Measurements from ENCODE around the gene ATP6V1E1. TPM values are rescaled to one million over a fixed set of nuclear protein-coding genes. Genes with fewer than 3 reads are reported as not detected.

The ATP6V1E1 gene
- total and polyA plus RNA-seq, 9 of the 15 experiments (the other 6 are each of a cell fraction or from before 2014, with no cell fraction given), result 122 to 249 (median 179) TPM

DNA sequence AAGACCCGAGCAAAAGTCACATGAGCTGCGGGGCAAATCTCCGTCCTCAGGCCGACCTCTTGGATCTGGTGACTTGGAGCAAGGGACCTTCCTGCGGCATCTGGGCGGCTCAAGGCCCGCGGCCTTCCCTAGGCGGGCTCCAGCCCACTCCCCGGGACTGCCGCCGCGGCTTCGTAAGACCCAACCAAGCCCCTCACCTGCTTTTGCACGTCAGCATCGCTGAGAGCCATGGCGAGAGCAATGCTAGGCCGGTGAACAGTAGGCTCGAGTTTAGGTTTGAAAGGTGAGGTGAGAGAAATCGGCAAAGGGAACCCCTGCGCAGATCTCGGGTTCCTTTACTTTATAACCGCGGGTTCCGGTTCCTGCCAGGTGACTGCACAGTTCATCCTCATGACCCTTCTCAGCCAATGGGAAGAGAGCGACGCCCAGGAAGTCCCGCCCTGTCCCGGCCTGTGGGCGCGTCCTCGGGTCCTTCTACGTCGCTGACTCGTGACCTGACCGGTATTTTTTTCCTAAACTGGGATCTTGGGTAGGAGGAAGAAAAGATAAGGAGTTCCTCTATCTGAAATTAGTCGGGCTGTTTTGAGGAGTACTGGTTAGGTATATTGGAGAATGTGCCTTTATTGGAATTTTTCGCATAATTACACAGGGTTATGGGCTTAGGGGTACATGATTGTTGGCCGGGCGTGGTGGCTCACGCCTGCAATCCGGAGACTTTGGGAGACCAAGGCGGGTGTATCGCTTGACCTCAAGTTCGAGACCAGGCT lies at the start of gene ATP6V1E1 (continued):
- TF ChIP-seq SMAD3 (CRISPR knock-in tag; conservative IDR thresholded peaks at IDR 0.05) (peak; percentile 10; the same call in 1 of the 2 replicates), ZNF133 (CRISPR knock-in tag; IDR thresholded peaks at IDR 0.05) (no peak), L3MBTL2 (IDR thresholded peaks at IDR 0.05) (peak; percentile 64), PML (IDR thresholded peaks at IDR 0.05; ENCODE audit: low read length) (peak; percentile 47; the same call in 1 of the 2 replicates), ZNF24 (IDR thresholded peaks at IDR 0.05) (no peak), ZNF830 (CRISPR knock-in tag; IDR thresholded peaks at IDR 0.05) (no peak), NR3C1 (CRISPR knock-in tag; IDR thresholded peaks at IDR 0.05) (no peak), BHLHE40 (IDR thresholded peaks at IDR 0.05; ENCODE audit: low read length) (peak; percentile 88), KDM2B (CRISPR knock-in tag; IDR thresholded peaks at IDR 0.05) (no peak), TOE1 (IDR thresholded peaks at IDR 0.05; ENCODE audit: borderline replicate concordance) (peak; percentile 92; the same call in 1 of the 2 replicates), TOE1 (CRISPR knock-in tag; IDR thresholded peaks at IDR 0.05; ENCODE audit: borderline replicate concordance, low read depth) (no peak), EWSR1 (IDR thresholded peaks at IDR 0.05; ENCODE audit: borderline replicate concordance, low read depth, partially characterized antibody) (no peak), FOXA3 (CRISPR knock-in tag; conservative IDR thresholded peaks at IDR 0.05 in 1 of 2, IDR thresholded peaks at IDR 0.05 in 1 of 2) (no peak)
- TF ChIP-seq, protein P1, sequence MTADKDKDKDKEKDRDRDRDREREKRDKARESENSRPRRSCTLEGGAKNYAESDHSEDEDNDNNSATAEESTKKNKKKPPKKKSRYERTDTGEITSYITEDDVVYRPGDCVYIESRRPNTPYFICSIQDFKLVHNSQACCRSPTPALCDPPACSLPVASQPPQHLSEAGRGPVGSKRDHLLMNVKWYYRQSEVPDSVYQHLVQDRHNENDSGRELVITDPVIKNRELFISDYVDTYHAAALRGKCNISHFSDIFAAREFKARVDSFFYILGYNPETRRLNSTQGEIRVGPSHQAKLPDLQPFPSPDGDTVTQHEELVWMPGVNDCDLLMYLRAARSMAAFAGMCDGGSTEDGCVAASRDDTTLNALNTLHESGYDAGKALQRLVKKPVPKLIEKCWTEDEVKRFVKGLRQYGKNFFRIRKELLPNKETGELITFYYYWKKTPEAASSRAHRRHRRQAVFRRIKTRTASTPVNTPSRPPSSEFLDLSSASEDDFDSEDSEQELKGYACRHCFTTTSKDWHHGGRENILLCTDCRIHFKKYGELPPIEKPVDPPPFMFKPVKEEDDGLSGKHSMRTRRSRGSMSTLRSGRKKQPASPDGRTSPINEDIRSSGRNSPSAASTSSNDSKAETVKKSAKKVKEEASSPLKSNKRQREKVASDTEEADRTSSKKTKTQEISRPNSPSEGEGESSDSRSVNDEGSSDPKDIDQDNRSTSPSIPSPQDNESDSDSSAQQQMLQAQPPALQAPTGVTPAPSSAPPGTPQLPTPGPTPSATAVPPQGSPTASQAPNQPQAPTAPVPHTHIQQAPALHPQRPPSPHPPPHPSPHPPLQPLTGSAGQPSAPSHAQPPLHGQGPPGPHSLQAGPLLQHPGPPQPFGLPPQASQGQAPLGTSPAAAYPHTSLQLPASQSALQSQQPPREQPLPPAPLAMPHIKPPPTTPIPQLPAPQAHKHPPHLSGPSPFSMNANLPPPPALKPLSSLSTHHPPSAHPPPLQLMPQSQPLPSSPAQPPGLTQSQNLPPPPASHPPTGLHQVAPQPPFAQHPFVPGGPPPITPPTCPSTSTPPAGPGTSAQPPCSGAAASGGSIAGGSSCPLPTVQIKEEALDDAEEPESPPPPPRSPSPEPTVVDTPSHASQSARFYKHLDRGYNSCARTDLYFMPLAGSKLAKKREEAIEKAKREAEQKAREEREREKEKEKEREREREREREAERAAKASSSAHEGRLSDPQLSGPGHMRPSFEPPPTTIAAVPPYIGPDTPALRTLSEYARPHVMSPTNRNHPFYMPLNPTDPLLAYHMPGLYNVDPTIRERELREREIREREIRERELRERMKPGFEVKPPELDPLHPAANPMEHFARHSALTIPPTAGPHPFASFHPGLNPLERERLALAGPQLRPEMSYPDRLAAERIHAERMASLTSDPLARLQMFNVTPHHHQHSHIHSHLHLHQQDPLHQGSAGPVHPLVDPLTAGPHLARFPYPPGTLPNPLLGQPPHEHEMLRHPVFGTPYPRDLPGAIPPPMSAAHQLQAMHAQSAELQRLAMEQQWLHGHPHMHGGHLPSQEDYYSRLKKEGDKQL (CRISPR knock-in tag; IDR thresholded peaks at IDR 0.05; ENCODE audit: borderline replicate concordance), result no peak
- TF ChIP-seq, protein P2, sequence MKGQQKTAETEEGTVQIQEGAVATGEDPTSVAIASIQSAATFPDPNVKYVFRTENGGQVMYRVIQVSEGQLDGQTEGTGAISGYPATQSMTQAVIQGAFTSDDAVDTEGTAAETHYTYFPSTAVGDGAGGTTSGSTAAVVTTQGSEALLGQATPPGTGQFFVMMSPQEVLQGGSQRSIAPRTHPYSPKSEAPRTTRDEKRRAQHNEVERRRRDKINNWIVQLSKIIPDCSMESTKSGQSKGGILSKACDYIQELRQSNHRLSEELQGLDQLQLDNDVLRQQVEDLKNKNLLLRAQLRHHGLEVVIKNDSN (CRISPR knock-in tag; IDR thresholded peaks at IDR 0.05), result peak; percentile 97
- TF ChIP-seq, protein P3, sequence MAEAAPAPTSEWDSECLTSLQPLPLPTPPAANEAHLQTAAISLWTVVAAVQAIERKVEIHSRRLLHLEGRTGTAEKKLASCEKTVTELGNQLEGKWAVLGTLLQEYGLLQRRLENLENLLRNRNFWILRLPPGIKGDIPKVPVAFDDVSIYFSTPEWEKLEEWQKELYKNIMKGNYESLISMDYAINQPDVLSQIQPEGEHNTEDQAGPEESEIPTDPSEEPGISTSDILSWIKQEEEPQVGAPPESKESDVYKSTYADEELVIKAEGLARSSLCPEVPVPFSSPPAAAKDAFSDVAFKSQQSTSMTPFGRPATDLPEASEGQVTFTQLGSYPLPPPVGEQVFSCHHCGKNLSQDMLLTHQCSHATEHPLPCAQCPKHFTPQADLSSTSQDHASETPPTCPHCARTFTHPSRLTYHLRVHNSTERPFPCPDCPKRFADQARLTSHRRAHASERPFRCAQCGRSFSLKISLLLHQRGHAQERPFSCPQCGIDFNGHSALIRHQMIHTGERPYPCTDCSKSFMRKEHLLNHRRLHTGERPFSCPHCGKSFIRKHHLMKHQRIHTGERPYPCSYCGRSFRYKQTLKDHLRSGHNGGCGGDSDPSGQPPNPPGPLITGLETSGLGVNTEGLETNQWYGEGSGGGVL (CRISPR knock-in tag; IDR thresholded peaks at IDR 0.05), result no peak
- TF ChIP-seq, protein P4, sequence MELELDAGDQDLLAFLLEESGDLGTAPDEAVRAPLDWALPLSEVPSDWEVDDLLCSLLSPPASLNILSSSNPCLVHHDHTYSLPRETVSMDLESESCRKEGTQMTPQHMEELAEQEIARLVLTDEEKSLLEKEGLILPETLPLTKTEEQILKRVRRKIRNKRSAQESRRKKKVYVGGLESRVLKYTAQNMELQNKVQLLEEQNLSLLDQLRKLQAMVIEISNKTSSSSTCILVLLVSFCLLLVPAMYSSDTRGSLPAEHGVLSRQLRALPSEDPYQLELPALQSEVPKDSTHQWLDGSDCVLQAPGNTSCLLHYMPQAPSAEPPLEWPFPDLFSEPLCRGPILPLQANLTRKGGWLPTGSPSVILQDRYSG (tag; conservative IDR thresholded peaks at IDR 0.05; ENCODE audit: low read depth), result no peak
- TF ChIP-seq, protein P5, sequence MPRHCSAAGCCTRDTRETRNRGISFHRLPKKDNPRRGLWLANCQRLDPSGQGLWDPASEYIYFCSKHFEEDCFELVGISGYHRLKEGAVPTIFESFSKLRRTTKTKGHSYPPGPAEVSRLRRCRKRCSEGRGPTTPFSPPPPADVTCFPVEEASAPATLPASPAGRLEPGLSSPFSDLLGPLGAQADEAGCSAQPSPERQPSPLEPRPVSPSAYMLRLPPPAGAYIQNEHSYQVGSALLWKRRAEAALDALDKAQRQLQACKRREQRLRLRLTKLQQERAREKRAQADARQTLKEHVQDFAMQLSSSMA (CRISPR knock-in tag; IDR thresholded peaks at IDR 0.05), result peak; percentile 56; the same call in 1 of the 2 replicates
